Cardiac septum (tissue), 1 donor: ENCODE results near the gene FLT1. TPM values are rescaled to one million over a fixed set of nuclear protein-coding genes. Genes with fewer than 3 reads are reported as not detected.

Experiments
- total RNA-seq: library from RNA; stranded (reverse); fragmentation: NEBNext Ultra II Directional; extraction: Animal tissue kit (Norgen Biotek cat#: 25700); gene quantifications from one replicate; pipeline ENCODE4 v1.2.1, GENCODE V29; 2021
- donor health status: DM: no; HTN: no; CAD: no.

Gene FLT1
- total RNA-seq, 1 donor from 2014 or later: 53.4 TPM

Other genes starting within 250 kb of the FLT1 start
- 82.8 TPM for gene POMP, start 164.0 kb upstream of the FLT1 start, total RNA-seq
- 9.9 TPM for gene SLC46A3, start 223.8 kb upstream of the FLT1 start, total RNA-seq